Activated T-cell treated with anti-CD3 and anti-CD28 coated beads, Interleukin-2, amount 50 U/mL, for 1 hour (primary cell): ENCODE data around the gene MAP3K15.
"Not testable (repeated sequence)": the region's sequence is repeated elsewhere in the genome, so short reads cannot be mapped to it uniquely, and the experiment has no call there.

Experiments
- DNase-seq: peaks from one replicate; pipeline ENCODE4 v3.0.0-alpha.2; 2020

MAP3K15 gene

GRCh38 chrX:19539665-19540064 is 24.4 kb upstream of the MAP3K15 start:
- no peak for DNase-seq

DNA sequence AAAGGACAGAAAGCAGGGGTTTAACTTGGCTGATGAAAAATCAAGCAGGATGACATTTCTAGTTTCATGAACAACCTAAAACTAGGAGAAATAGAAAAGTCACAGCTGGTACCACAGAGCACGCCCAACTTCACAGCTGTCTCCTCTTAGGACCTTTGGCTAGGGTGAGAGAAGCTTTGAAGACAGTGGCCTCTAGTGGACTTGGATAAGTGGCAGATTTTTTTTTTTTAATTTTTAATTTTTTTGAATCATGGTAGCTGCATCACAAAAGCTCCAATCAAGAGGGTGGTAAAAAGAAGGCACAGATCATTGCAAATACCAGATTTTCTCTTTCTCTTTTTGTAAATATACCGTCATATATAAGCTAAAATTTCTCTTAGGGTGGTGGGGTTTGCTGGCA is 20.2 kb upstream of the MAP3K15 start:
- DNase-seq = no peak

DNA sequence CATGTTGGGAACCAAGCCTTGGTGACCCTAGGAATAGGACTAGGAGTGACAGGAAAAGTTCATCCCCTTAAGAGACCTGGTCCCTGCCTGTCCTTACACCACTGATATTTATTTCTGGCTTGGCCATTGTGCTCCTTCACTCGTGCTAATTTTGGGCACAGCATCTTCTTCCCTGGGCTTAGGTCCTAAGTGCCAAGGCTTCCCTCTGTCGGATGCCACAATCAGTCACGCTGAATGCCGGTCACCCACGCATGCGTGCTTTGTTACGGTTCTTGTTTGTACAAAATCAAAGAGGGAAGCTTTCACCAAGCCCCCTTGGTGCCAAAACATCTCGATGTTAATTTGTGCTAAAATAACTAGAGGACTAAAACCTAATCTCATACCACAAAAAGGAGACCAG is 17.4 kb upstream of the MAP3K15 start:
- DNase-seq = no peak

DNA sequence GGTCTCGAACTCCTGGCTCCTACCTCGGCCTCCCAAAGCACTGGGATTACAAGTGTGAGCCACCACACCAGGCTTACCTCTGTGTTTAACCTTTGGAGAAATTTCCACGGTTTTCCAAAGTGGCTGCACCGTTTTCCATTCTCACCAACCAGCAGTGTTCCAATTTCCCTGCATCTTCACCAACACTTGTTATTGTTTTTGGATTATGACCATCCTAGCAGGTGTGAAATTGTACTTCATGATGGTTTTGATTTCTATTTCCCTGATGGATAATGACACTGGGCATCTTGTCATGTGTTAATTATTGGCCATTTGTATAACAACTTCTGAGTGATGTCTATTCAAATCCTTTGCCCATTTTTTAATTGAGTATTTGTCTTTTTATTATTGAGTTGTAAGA is 2.7 kb upstream of the MAP3K15 start:
- DNase-seq = no peak

GRCh38 chrX:19515615-19516105 is 352 bp upstream of the MAP3K15 start:
- no peak for DNase-seq

- DNase-seq = no peak
Measured at GRCh38 chrX:19513383-19513782, 1.9 kb downstream of the MAP3K15 start.

DNA sequence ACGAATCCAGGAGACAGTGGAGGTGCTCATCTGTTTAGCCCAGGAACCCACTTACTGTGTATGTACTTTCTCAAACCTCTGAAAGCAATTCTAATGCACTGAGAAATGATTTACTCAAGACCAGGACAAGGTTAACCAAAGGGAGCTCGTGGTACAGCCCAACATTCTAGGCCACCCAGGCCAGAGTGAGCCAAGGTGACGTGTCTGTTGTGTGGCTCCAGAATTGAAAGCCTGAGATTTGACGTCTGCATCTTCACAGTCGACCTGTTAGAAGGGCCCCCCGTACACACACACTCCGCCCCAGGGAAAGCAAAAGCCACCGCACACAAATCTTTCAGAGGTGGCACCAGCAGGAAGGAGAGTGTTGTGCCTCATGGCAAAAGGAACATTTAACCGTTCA is 2.3 kb downstream of the MAP3K15 start:
- DNase-seq = no peak

GRCh38 chrX:19512359-19512758 is 2.9 kb downstream of the MAP3K15 start:
- no peak for DNase-seq

- not testable (repeated sequence) for DNase-seq
Measured at GRCh38 chrX:19511796-19512195, 3.5 kb downstream of the MAP3K15 start.

GRCh38 chrX:19496711-19497110 is 18.6 kb downstream of the MAP3K15 start:
- no peak for DNase-seq

DNA sequence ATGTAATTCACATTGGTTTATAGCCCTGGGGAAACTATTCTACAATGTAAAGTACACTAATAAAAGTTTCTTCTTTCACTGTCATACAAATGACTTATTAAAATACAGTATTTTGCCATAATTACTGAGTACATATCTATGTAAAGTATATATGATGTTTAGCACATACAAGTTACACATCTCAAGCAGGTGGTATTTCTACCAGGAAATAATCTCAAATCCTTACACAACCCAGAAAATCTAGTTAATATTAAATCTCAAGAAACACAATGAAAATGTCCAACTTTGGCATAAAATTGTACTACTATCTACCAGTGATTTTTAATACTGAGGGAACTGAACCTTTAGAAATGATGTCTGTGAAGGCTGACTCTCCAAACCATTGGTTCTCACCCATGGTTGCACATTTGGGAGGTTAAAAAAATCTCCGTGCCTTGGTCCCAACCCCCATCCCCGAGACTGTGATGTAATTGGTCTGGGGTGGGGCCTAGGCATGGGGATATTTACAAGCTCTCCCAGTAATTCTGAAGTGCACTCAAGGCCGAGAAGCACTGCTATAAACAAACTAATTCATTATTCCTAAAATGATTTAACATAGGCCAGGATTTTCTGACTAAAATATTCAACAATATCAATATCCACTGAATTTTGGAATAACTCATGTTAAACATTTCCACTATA is 27.6 kb downstream of the MAP3K15 start:
- no peak for DNase-seq

GRCh38 chrX:19479458-19479857 is 35.9 kb downstream of the MAP3K15 start:
- DNase-seq = no peak

- not testable (repeated sequence) for DNase-seq
Measured at GRCh38 chrX:19468383-19468782, 46.9 kb downstream of the MAP3K15 start.

DNA sequence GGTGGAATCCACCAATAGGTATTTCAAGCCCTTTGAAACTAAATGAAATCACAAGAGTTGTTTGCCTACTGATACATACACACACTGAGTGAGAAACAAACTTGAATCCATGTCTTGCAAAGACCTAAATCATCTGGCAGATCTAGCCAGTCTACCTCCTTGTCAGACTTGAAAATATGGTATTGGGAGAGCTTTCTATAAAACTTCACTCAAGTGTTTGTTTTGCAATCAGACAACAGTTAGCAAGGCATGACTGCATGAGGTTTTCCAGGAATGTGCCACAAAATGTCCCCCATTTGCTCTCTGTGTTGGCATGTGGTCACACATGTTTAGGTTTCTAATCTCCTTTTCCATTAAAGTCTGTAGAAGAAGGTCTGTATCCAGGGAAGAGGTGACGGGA is 52.4 kb downstream of the MAP3K15 start:
- DNase-seq = no peak

GRCh38 chrX:19462231-19462630 is 53.1 kb downstream of the MAP3K15 start:
- no peak for DNase-seq

DNA sequence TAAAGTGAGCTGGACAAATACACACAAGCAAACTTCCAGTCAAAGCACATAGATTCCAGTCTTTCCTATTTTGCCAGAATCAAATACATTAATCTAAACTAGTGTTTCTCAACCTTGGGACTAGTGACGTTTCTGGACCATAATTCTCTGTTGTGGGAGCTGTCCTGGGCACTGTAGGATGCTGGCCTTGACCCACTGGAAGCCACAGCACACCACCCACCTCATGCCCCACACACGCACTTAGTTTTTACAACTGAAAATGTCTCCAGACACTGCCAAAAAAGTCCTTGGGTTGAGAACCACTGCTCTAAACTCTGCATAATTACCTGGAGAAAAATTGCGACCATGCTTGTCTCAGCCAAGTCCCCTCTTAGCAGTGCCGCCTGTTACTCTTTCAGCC is 57.6 kb downstream of the MAP3K15 start:
- DNase-seq = no peak

DNA sequence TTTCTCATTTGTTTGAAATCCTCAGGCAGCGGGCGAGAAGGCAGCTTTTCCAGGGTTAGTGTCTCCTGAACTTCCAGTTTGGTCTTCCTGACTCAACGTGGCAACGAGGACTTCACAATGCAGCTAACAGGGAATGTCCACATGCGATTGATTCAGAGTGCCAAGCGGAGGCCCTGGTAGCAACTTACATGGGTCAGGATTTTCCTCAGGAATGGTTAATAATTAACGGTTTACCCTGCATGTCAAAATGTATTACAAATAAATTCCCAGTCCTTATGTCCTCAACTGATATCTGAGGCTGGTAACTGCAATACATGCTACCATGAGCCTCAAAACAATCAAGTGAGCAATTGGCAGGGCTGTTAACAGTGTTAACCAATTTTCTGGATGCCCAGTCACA is 67.2 kb downstream of the MAP3K15 start:
- DNase-seq = no peak

GRCh38 chrX:19446397-19446796 is 68.9 kb downstream of the MAP3K15 start:
- DNase-seq = no peak

DNA sequence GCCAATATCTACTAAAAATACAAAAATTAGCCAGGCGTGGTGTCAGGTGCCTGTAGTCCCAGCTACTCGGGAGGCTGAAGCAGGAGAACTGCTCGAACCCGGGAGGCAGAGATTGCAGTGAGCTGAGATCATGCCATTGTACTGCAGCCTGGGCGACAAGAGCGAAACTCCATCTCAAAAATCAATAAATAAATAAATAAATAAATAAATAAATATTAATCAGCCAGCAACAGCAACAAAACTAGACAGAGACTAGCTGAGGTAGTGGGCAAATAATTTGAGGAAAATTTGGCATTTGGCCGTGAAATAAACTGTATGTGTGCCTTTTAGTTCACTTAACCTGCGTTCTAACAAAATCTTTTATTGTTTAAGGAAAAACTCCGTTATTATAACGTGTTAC is 69.5 kb downstream of the MAP3K15 start:
- DNase-seq = not testable (repeated sequence)

GRCh38 chrX:19443869-19444526 is 71.3 kb downstream of the MAP3K15 start:
- no peak for DNase-seq

DNA sequence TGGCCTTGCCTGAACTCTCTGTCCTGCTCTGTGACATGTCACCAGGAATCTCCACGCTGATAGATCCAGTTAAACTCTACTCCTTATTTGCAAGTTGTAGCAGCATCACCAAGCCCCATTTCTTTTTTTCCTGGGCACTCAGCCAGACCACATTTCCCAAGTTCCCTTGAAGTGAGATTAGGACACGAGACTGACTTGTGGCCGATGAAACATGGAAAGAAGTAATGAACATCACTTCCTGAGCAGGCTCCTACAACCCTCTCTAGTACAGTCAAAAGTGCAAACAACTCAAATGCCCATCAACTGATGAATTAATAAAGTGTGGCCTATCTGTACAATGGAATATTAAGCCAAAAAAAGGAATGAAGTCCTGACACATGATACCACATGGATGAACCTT is 74.6 kb downstream of the MAP3K15 start:
- no peak for DNase-seq

- not testable (repeated sequence) for DNase-seq
Measured at GRCh38 chrX:19422661-19423060, 92.6 kb downstream of the MAP3K15 start.

DNA sequence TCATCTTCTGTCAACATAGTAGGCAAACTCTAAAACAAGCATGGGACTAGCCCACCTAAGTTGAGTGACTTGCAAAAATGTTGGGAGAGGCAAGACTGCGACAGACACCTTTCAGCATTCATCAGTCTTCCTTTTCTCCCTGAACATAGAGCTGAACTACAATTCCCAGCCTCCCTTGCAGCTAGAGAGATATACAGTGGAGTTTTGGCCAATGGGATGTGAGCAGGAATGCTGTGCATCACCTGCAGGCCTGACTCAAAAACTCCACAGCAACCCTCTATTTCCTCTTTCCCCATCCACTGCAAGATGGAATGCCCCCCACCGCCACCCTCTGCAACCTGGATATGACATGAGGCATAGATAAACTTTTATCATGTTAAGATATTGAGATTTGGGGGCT is 105.0 kb downstream of the MAP3K15 start:
- no peak for DNase-seq

- no peak for DNase-seq
Measured at GRCh38 chrX:19403696-19404095, 111.6 kb downstream of the MAP3K15 start.

GRCh38 chrX:19392703-19393102 is 122.6 kb downstream of the MAP3K15 start:
- DNase-seq = no peak
